HEK293 (cell line): Measurements from ENCODE around the gene RNF41.

Source experiments
- KLF7 ChIP-seq: fragments of 450-650 bp; formaldehyde crosslinking; IDR thresholded peaks from 2 replicates; pipeline ENCODE4 v1.5.1; 2016; ENCODE audit warnings: missing biosample characterization, missing genetic modification characterization, borderline replicate concordance
- OVOL3 ChIP-seq: fragments of 450-650 bp; formaldehyde crosslinking; IDR thresholded peaks from 2 replicates; pipeline ENCODE4 v1.5.1; 2016; ENCODE audit warnings: missing biosample characterization, missing genetic modification characterization
- WT1 ChIP-seq: fragments of 450-650 bp; formaldehyde crosslinking; IDR thresholded peaks from 2 replicates; pipeline ENCODE4 v1.5.1; 2016; ENCODE audit warnings: missing biosample characterization, missing genetic modification characterization
- ZBTB7A ChIP-seq: fragments of 450-650 bp; formaldehyde crosslinking; IDR thresholded peaks from 2 replicates; pipeline ENCODE4 v1.5.1; 2016; ENCODE audit warnings: low read depth, missing biosample characterization, missing genetic modification characterization
- ZNF114 ChIP-seq: fragments of 450-650 bp; formaldehyde crosslinking; IDR thresholded peaks from 2 replicates; pipeline ENCODE4 v1.5.0; 2017; ENCODE audit warnings: missing biosample characterization, missing genetic modification characterization
- ZNF140 ChIP-seq: fragments of 450-650 bp; formaldehyde crosslinking; IDR thresholded peaks from 2 replicates; pipeline ENCODE4 v1.5.1; 2016; ENCODE audit warnings: missing biosample characterization, missing genetic modification characterization
- ZNF16 ChIP-seq: fragments of 450-650 bp; formaldehyde crosslinking; IDR thresholded peaks from 2 replicates; pipeline ENCODE4 v1.5.1; 2016; ENCODE audit warnings: low read depth, missing biosample characterization, missing genetic modification characterization
- ZNF174 ChIP-seq: fragments of 450-650 bp; formaldehyde crosslinking; IDR thresholded peaks from 2 replicates; pipeline ENCODE4 v1.5.0; 2017; ENCODE audit warnings: missing biosample characterization, mild to moderate bottlenecking, missing genetic modification characterization
- ZNF2 ChIP-seq: fragments of 450-650 bp; formaldehyde crosslinking; IDR thresholded peaks from 2 replicates; pipeline ENCODE4 v1.5.1; 2016; ENCODE audit warnings: missing biosample characterization, missing genetic modification characterization
- ZNF223 ChIP-seq: fragments of 450-650 bp; formaldehyde crosslinking; IDR thresholded peaks from 2 replicates; pipeline ENCODE4 v1.5.1; 2016; ENCODE audit warnings: missing biosample characterization, missing genetic modification characterization
- ZNF23 ChIP-seq: fragments of 450-650 bp; formaldehyde crosslinking; IDR thresholded peaks from 2 replicates; pipeline ENCODE4 v1.5.1; 2016; ENCODE audit warnings: missing biosample characterization, missing genetic modification characterization, borderline replicate concordance
- ZNF354C ChIP-seq: fragments of 450-650 bp; formaldehyde crosslinking; IDR thresholded peaks from 2 replicates; pipeline ENCODE4 v1.5.1; 2016; ENCODE audit warnings: missing biosample characterization, missing genetic modification characterization, low read depth, borderline replicate concordance
- ZNF366 ChIP-seq: fragments of 450-650 bp; formaldehyde crosslinking; conservative IDR thresholded peaks from 2 replicates; pipeline ENCODE4 v1.5.1; 2016; ENCODE audit warnings: missing biosample characterization, missing genetic modification characterization
- ZNF501 ChIP-seq: fragments of 450-650 bp; formaldehyde crosslinking; IDR thresholded peaks from 2 replicates; pipeline ENCODE4 v1.5.1; 2016; ENCODE audit warnings: missing biosample characterization, missing genetic modification characterization
- ZNF510 ChIP-seq: fragments of 450-650 bp; formaldehyde crosslinking; IDR thresholded peaks from 2 replicates; pipeline ENCODE4 v1.5.1; 2018; ENCODE audit warnings: mild to moderate bottlenecking, missing genetic modification characterization, missing biosample characterization; ENCODE audit not compliant: insufficient replicate concordance
- ZNF514 ChIP-seq: fragments of 450-650 bp; formaldehyde crosslinking; IDR thresholded peaks from 2 replicates; pipeline ENCODE4 v1.5.1; 2016; ENCODE audit warnings: missing biosample characterization, missing genetic modification characterization
- ZNF610 ChIP-seq: fragments of 450-650 bp; formaldehyde crosslinking; IDR thresholded peaks from 2 replicates; pipeline ENCODE4 v1.5.1; 2016; ENCODE audit warnings: missing biosample characterization, missing genetic modification characterization, borderline replicate concordance
- ZNF624 ChIP-seq: fragments of 450-650 bp; formaldehyde crosslinking; IDR thresholded peaks from 2 replicates; pipeline ENCODE4 v1.5.1; 2017; ENCODE audit warnings: missing biosample characterization, missing genetic modification characterization
- ZNF792 ChIP-seq: fragments of 450-650 bp; formaldehyde crosslinking; IDR thresholded peaks from 2 replicates; pipeline ENCODE4 v1.5.1; 2016; ENCODE audit warnings: missing biosample characterization, missing genetic modification characterization
- ZXDB ChIP-seq: fragments of 450-650 bp; formaldehyde crosslinking; IDR thresholded peaks from 2 replicates; pipeline ENCODE4 v1.5.1; 2016; ENCODE audit warnings: missing biosample characterization, missing genetic modification characterization
- TF ChIP-seq, protein P1 (sequence below): fragments of 450-650 bp; formaldehyde crosslinking; IDR thresholded peaks from 2 replicates; pipeline ENCODE4 v1.5.1; 2016; ENCODE audit warnings: missing biosample characterization, missing genetic modification characterization, borderline replicate concordance
- TF ChIP-seq, protein P2 (sequence below): fragments of 450-650 bp; formaldehyde crosslinking; IDR thresholded peaks from 2 replicates; pipeline ENCODE4 v1.5.1; 2016; ENCODE audit warnings: missing biosample characterization, missing genetic modification characterization
- TF ChIP-seq, protein P3 (sequence below): fragments of 450-650 bp; formaldehyde crosslinking; IDR thresholded peaks from 2 replicates; pipeline ENCODE4 v1.5.1; 2016; ENCODE audit warnings: missing biosample characterization, missing genetic modification characterization, low read depth
- TF ChIP-seq, protein P4 (sequence below): fragments of 450-650 bp; formaldehyde crosslinking; IDR thresholded peaks from 2 replicates; pipeline ENCODE4 v1.5.1; 2016; ENCODE audit warnings: missing biosample characterization, missing genetic modification characterization
- TF ChIP-seq, protein P5 (sequence below): fragments of 450-650 bp; formaldehyde crosslinking; IDR thresholded peaks from 2 replicates; pipeline ENCODE4 v1.5.1; 2017; ENCODE audit warnings: missing biosample characterization, missing genetic modification characterization
- TF ChIP-seq, protein P6 (sequence below): fragments of 450-650 bp; formaldehyde crosslinking; conservative IDR thresholded peaks from 2 replicates; pipeline ENCODE4 v1.5.1; 2016; ENCODE audit warnings: low read depth, missing biosample characterization, missing genetic modification characterization

RNF41 gene

DNA sequence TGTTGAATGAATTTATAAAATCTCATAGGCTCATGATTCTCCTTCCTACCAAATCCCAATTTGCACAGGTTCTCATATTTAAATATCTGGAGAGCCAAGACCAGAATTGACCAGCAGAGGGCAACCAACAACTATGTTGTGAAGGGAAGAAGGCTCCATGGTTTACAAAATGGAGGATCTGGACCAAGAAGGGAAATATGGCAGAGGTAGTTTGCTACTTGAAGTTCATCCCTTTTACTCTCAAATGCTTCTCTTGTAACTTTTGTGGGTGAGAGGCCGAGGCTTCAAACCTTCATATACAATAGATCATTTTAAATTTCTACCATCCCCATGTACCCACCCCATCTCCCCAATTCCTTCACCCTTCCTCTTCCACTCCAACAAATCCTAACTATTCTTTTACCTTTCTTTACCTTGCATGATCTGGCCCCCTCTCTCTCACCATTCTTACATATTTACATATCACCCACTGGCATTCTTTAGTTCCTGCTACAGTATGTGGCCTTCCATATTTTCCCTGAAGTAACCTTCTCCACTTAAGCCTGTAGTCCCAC is 28.6 kb downstream of the RNF41 start (continued):
- TF ChIP-seq ZNF223 (tag by site-specific recombination), result no peak
- no peak for TF ChIP-seq ZNF514
- TF ChIP-seq, protein P1, sequence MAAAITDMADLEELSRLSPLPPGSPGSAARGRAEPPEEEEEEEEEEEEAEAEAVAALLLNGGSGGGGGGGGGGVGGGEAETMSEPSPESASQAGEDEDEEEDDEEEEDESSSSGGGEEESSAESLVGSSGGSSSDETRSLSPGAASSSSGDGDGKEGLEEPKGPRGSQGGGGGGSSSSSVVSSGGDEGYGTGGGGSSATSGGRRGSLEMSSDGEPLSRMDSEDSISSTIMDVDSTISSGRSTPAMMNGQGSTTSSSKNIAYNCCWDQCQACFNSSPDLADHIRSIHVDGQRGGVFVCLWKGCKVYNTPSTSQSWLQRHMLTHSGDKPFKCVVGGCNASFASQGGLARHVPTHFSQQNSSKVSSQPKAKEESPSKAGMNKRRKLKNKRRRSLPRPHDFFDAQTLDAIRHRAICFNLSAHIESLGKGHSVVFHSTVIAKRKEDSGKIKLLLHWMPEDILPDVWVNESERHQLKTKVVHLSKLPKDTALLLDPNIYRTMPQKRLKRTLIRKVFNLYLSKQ, result no peak
- TF ChIP-seq ZNF2, result no peak
- TF ChIP-seq, protein P2, sequence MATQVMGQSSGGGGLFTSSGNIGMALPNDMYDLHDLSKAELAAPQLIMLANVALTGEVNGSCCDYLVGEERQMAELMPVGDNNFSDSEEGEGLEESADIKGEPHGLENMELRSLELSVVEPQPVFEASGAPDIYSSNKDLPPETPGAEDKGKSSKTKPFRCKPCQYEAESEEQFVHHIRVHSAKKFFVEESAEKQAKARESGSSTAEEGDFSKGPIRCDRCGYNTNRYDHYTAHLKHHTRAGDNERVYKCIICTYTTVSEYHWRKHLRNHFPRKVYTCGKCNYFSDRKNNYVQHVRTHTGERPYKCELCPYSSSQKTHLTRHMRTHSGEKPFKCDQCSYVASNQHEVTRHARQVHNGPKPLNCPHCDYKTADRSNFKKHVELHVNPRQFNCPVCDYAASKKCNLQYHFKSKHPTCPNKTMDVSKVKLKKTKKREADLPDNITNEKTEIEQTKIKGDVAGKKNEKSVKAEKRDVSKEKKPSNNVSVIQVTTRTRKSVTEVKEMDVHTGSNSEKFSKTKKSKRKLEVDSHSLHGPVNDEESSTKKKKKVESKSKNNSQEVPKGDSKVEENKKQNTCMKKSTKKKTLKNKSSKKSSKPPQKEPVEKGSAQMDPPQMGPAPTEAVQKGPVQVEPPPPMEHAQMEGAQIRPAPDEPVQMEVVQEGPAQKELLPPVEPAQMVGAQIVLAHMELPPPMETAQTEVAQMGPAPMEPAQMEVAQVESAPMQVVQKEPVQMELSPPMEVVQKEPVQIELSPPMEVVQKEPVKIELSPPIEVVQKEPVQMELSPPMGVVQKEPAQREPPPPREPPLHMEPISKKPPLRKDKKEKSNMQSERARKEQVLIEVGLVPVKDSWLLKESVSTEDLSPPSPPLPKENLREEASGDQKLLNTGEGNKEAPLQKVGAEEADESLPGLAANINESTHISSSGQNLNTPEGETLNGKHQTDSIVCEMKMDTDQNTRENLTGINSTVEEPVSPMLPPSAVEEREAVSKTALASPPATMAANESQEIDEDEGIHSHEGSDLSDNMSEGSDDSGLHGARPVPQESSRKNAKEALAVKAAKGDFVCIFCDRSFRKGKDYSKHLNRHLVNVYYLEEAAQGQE (tag by site-specific recombination), result no peak
- TF ChIP-seq WT1 (tag by site-specific recombination), result no peak
- TF ChIP-seq OVOL3, result no peak
- TF ChIP-seq, protein P3, sequence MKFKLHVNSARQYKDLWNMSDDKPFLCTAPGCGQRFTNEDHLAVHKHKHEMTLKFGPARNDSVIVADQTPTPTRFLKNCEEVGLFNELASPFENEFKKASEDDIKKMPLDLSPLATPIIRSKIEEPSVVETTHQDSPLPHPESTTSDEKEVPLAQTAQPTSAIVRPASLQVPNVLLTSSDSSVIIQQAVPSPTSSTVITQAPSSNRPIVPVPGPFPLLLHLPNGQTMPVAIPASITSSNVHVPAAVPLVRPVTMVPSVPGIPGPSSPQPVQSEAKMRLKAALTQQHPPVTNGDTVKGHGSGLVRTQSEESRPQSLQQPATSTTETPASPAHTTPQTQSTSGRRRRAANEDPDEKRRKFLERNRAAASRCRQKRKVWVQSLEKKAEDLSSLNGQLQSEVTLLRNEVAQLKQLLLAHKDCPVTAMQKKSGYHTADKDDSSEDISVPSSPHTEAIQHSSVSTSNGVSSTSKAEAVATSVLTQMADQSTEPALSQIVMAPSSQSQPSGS (tag by site-specific recombination), result no peak
- no peak for TF ChIP-seq ZNF140 (tag by site-specific recombination)
- no peak for TF ChIP-seq ZNF23 (tag by site-specific recombination)
- no peak for TF ChIP-seq ZNF114 (tag by site-specific recombination)
- TF ChIP-seq ZXDB, result 0 out of 2 replicates have a peak, but pooled peaks have one; percentile 32
- TF ChIP-seq ZNF174, result no peak
- no peak for TF ChIP-seq ZNF510 (tag by site-specific recombination)
- TF ChIP-seq ZBTB7A (tag by site-specific recombination), result no peak
- no peak; the same call in 1 of the 2 replicates for TF ChIP-seq ZNF501 (tag by site-specific recombination)
- TF ChIP-seq ZNF16 (tag by site-specific recombination), result no peak
- no peak for TF ChIP-seq KLF7 (tag by site-specific recombination)
- no peak for TF ChIP-seq ZNF792 (tag by site-specific recombination)
- no peak for TF ChIP-seq ZNF354C (tag by site-specific recombination)
- TF ChIP-seq, protein P4, sequence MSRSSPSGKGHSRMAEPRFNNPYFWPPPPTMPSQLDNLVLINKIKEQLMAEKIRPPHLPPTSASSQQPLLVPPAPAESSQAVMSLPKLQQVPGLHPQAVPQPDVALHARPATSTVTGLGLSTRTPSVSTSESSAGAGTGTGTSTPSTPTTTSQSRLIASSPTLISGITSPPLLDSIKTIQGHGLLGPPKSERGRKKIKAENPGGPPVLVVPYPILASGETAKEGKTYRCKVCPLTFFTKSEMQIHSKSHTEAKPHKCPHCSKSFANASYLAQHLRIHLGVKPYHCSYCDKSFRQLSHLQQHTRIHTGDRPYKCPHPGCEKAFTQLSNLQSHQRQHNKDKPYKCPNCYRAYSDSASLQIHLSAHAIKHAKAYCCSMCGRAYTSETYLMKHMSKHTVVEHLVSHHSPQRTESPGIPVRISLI (tag by site-specific recombination), result no peak
- no peak for TF ChIP-seq ZNF610
- TF ChIP-seq ZNF366, result 0 out of 2 replicates have a peak, but pooled peaks have one; percentile 21
- TF ChIP-seq ZNF624 (tag by site-specific recombination), result no peak
- TF ChIP-seq, protein P5, sequence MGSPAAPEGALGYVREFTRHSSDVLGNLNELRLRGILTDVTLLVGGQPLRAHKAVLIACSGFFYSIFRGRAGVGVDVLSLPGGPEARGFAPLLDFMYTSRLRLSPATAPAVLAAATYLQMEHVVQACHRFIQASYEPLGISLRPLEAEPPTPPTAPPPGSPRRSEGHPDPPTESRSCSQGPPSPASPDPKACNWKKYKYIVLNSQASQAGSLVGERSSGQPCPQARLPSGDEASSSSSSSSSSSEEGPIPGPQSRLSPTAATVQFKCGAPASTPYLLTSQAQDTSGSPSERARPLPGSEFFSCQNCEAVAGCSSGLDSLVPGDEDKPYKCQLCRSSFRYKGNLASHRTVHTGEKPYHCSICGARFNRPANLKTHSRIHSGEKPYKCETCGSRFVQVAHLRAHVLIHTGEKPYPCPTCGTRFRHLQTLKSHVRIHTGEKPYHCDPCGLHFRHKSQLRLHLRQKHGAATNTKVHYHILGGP, result no peak
- TF ChIP-seq, protein P6, sequence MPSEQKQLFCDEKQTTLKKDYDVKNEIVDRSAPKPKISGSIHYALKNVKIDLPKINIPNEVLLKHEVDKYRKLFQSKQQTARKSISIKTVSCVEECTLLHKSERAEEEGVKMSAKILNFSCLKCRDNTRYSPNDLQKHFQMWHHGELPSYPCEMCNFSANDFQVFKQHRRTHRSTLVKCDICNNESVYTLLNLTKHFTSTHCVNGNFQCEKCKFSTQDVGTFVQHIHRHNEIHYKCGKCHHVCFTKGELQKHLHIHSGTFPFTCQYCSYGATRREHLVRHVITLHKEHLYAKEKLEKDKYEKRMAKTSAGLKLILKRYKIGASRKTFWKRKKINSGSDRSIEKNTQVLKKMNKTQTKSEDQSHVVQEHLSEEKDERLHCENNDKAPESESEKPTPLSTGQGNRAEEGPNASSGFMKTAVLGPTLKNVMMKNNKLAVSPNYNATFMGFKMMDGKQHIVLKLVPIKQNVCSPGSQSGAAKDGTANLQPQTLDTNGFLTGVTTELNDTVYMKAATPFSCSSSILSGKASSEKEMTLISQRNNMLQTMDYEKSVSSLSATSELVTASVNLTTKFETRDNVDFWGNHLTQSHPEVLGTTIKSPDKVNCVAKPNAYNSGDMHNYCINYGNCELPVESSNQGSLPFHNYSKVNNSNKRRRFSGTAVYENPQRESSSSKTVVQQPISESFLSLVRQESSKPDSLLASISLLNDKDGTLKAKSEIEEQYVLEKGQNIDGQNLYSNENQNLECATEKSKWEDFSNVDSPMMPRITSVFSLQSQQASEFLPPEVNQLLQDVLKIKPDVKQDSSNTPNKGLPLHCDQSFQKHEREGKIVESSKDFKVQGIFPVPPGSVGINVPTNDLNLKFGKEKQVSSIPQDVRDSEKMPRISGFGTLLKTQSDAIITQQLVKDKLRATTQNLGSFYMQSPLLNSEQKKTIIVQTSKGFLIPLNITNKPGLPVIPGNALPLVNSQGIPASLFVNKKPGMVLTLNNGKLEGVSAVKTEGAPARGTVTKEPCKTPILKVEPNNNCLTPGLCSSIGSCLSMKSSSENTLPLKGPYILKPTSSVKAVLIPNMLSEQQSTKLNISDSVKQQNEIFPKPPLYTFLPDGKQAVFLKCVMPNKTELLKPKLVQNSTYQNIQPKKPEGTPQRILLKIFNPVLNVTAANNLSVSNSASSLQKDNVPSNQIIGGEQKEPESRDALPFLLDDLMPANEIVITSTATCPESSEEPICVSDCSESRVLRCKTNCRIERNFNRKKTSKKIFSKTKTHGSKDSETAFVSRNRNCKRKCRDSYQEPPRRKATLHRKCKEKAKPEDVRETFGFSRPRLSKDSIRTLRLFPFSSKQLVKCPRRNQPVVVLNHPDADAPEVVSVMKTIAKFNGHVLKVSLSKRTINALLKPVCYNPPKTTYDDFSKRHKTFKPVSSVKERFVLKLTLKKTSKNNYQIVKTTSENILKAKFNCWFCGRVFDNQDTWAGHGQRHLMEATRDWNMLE, result 0 out of 2 replicates have a peak, but pooled peaks have one; percentile 37
